ENCODE results near the gene SRRM2. TPM values are rescaled to one million over a fixed set of nuclear protein-coding genes. Genes with fewer than 3 reads are reported as not detected.

The SRRM2 gene
- total RNA-seq, 2 donors from 2014 or later: 118 to 174 TPM

DNA sequence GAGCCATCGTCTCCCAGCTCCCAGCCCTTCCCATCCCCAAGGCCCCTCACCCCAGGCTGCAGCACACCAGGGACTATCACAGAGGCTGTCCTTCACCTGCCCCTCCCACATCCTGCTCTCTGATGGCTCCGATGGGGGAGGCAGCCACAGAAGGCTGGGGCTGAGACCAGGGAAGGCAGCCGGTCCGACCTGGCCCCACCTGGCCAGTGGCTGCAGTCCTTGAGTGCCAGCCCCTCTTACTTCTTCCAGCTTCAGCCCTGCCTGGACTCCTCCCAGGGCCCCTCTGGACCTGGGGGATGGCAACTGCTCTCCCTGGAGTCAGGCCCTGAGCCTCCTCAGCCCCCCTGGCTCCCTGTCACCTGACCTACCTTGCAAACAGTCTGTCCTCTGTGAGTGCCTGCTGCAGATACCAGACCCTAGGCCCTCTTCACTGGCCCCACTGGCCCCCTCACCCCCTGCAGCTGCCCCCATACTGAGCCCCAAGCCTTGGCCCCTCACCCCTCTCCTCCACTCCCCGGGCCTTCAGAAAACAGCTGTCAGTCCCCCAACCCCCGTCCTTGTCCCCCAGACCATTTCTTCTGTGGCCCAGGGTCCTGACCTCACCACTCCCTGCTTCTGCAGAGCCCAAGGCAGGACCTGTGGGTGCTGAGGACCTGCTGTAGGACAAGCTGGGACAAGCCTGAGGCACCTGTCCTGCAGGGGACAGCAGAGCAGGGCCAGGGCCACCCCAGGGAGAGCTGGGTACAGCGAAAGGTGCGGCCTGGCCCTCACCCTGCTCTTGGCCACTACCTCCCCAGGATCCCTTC, 12.6 kb upstream of the SRRM2 start:
- no peak for DNase-seq (ENCODE audit: low spot score)
- Histone ChIP-seq H3K4me1 (no peaks in the 10 kb centered on the region), H3K36me3 (no peaks in the 10 kb centered on the region), H3K4me3 (no peak overlapping the region), H3K9me3 (no peaks in the 10 kb centered on the region), H3K27ac (no peak overlapping the region), H3K27me3 (no peaks in the 10 kb centered on the region)
- no peak for TF ChIP-seq CTCF (IDR thresholded peaks at IDR 0.05)

GRCh38 chr16:2740476-2740875, 12.0 kb upstream of the SRRM2 start:
- Histone ChIP-seq H3K4me1 (no peaks in the 10 kb centered on the region), H3K36me3 (no peaks in the 10 kb centered on the region), H3K9me3 (no peaks in the 10 kb centered on the region), H3K4me3 (no peak overlapping the region), H3K27ac (no peak overlapping the region), H3K27me3 (no peaks in the 10 kb centered on the region)
- TF ChIP-seq CTCF (IDR thresholded peaks at IDR 0.05): no peak
- DNase-seq (ENCODE audit: low spot score): no peak

DNA sequence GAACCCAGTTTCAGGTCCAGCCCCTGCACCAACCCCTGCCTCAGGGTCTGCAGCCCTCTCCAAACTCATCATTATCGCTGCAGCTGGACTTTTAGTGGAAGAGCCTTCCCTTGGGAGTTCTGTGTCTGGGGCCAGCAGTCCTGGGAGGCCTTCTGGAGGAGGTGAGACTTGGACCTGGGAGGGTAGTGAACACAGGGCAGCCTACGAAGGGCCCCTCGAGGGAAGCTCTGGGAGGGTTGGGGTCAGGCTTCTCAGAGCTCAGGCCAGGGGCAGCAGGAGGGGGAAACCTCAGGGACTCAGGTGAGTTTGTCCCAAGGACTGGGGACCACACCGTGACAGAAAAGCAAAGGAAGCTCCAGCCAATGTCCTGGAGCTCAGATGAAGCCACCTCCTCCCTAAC, 11.3 kb upstream of the SRRM2 start:
- DNase-seq (ENCODE audit: low spot score): no peak

DNA sequence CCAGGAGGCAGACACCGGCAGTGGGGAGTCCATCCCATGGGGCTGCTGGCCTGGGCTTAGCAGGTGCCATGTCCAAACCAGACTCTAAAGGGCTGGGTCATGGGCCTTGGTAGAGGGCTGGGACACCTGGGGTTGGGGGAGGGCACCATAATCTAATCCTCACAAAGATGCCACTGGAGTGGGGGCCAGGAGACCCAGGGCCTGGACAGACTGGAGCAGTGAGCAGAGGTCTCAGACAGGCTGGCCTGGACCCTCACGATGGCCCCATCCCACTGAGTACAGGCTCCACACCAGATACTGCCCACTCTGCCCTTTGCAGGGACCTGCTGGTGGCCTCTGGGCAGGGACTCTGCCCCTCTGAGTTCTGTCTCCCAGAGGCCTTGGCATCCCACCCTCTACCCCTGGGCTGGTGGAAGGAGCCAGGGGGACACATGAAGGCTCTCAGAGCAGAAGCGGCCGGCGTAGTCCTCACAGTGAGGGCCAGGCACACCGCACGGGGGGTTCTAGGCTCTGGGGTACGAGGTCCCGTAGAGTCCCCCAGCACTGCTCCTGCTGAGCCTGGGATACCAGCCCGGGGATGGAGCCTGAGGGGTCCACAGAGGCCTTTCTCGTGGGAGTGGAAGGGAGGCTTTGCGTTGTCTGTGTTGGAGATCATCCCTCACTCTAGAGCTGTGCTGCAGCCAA, 10.0 kb upstream of the SRRM2 start:
- TF ChIP-seq CTCF (IDR thresholded peaks at IDR 0.05): no peak
- Histone ChIP-seq H3K27me3 (no peaks in the 10 kb centered on the region), H3K4me1 (no peaks in the 10 kb centered on the region), H3K36me3 (no peaks in the 10 kb centered on the region), H3K27ac (no peak overlapping the region), H3K9me3 (no peaks in the 10 kb centered on the region), H3K4me3 (no peak overlapping the region)
- DNase-seq (ENCODE audit: low spot score): no peak

More for the DNA sequence above, 11.3 kb upstream of the SRRM2 start:
- Histone ChIP-seq H3K27ac (no peak overlapping the region), H3K9me3 (no peaks in the 10 kb centered on the region), H3K4me1 (no peaks in the 10 kb centered on the region), H3K27me3 (no peaks in the 10 kb centered on the region), H3K36me3 (no peaks in the 10 kb centered on the region), H3K4me3 (no peak overlapping the region)
- no peak for TF ChIP-seq CTCF (IDR thresholded peaks at IDR 0.05)

- TF ChIP-seq CTCF (IDR thresholded peaks at IDR 0.05): no peak
- no peaks in the 10 kb centered on the region for H3K36me3 ChIP-seq
- no peak for DNase-seq (ENCODE audit: low spot score)
- H3K27ac ChIP-seq: no peak overlapping the region
- no peaks in the 10 kb centered on the region for H3K9me3 ChIP-seq
- no peaks in the 10 kb centered on the region for H3K27me3 ChIP-seq
- no peaks in the 10 kb centered on the region for H3K4me1 ChIP-seq
- no peak overlapping the region for H3K4me3 ChIP-seq
These were observed 9.2 kb upstream of the SRRM2 start for GRCh38 chr16:2743007-2743810.

All from right atrium auricular region (tissue), 2 donors.